ENCODE measurements around the gene LYRM4.
A peak's percentile ranks its signal among the peaks of the same experiment; 100 is the strongest.
"Not testable (repeated sequence)": the region's sequence is repeated elsewhere in the genome, so short reads cannot be mapped to it uniquely, and the experiment has no call there.

LYRM4 gene

GRCh38 chr6:5139828-5140771 is 120.7 kb downstream of the LYRM4 start:
- DNase-seq: no peak

GRCh38 chr6:5138995-5139827 is 121.5 kb downstream of the LYRM4 start:
- no peak for DNase-seq

DNA sequence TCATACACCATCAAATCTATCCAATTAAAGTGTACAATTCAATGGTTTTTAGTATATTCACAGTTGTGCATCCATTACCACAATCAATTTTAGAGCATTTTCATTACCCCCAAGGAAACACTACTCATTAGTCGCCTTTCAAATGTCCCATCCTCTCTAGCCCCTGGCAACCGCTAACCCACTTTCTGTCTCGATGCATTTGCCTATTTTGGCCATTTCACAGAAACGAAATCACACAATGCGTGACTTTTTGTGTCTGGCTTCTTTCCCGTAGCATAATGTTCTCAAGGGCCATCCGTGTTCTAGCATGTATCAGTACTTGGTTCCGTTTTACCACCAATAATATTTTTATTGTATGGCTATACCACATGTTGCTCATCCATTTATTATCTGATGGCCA is 123.9 kb downstream of the LYRM4 start:
- DNase-seq: no peak

DNA sequence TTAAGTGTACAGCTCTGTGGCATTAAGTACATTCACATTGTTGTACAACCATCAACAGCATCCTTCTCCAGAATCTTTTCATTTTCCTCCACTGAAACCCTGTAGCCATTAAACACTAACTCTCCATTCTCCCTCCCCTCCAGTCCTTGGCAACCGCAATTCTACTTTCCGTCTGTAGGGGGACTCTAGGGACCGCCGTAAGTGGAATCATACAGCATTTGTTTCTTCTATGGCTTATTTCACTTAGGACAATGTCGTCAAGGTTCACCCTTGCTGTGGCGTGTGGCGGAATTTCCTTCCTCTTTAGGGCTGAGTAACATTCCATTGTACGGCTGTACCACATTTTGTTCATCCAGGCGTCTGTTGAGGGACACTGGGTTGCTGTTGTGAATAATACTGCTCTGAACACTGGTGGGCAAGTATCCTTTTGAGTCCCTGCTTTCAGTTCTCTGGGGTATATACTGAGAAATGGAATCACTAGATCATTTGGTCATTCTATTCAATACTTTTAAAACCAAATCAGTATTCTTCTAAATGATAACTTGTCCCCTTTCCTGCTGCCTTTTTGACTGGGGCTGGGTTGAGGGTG is 124.9 kb downstream of the LYRM4 start:
- DNase-seq: peak; percentile 26

DNA sequence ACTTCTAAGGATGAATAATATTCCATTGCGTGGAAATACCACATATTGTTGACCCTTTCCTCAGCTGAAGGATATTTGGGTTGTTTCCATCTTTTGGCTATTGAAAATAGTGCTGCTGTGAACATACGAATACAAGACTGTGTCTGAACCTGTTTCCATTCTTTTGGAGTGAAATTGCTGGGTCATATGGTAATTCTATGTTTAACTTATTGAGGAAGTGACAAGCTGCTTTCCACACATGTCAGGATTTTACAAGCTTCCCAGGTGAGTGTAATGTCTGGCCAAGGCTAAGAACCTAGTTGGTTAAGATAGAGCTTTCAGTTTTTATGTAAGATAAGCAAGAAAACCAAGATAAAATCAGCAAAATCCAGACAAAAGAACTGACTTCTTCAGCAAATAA is 126.8 kb downstream of the LYRM4 start:
- no peak for DNase-seq

DNA sequence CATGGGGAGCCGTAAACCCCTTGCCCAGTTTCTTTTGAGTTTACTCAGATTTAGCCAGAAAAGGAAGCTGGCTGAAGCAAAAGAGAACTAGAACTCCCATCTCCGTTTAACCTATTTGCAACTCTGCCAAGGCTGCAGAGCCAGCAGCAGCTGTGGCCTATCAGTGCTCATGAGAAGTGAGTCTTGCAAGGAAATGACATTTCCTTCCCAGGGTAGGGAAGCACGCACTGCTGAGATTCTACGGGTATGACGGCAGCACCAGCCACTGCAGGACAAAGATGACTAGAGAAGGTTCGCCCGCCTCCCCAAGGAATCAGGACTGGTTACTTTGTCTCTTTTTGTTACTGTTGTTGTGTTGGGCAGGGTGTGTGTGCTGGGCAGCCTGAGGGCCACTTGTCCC is 128.0 kb downstream of the LYRM4 start:
- DNase-seq: no peak

- no peak for DNase-seq
These were observed 130.4 kb downstream of the LYRM4 start for GRCh38 chr6:5130135-5130866.

DNA sequence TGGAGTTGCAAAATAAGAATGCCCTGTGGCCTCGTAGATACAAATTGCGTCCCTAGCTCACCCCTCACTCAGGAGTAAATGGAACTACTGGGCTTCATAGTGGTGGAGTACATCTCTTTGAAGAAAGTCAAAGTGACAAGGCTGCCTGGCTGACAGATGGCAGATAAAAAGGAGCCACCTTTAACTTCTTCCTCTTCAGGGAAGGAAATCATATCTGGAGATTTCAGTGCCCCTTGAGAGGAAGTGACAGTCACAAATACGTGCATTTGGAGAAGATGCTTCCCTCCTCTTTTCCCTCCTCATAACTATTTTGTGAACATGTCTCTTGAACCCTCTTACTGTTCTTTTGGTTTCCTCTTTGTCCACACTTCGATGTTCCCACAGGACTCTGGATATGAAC is 132.4 kb downstream of the LYRM4 start:
- no peak for DNase-seq

DNA sequence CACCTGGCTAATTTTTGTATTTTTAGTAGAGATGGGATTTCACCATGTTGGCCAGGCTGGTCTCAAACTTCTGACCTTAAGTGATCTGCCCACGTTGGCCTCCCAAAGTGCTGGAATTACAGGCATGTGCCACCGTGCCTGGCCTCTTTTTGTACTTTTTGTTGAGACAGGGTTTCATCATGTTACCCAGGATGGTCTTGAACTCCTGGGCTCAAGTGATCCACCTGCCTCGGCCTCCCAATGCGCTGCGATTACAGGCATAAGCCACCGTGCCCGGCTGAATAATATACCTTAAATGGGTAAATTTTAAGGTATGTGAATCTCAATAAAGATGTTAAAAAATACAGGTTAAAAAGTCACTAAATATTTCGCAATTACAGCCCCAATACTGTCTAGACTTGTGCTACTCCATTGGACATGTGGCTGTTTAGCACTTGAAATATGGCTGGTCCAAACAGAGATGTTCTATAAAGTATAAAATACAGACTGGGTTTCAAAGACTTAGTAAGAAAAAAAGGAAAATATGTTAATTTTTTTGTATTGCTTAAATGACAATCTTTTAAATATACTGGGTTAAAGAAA is 133.6 kb downstream of the LYRM4 start:
- no peak for DNase-seq

DNA sequence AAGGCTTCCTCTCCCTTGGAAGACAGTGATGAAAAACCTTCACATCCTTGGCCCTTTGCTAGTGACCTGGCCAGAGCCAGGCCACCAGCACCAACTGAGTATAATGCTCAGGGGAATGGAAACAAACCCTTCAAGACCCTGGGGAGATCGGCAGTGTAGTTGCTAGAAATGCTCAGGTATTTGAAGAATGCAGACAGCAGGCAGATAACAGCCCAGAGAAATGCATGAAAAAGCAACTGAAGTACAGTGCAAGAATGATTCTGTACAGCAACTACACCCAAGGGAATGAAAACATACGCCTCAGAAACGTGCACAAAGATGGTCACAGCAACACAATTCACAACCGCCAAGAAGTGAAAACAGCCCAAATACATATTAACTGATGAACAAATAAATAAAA is 134.5 kb downstream of the LYRM4 start:
- DNase-seq: no peak

GRCh38 chr6:5125152-5126006 is 135.4 kb downstream of the LYRM4 start:
- DNase-seq: no peak

GRCh38 chr6:5124526-5124925 is 136.2 kb downstream of the LYRM4 start:
- no peak for DNase-seq

- no peak for DNase-seq
These were observed 137.2 kb downstream of the LYRM4 start for GRCh38 chr6:5123296-5124143.

GRCh38 chr6:5122504-5123112 is 138.1 kb downstream of the LYRM4 start:
- DNase-seq: no peak

DNA sequence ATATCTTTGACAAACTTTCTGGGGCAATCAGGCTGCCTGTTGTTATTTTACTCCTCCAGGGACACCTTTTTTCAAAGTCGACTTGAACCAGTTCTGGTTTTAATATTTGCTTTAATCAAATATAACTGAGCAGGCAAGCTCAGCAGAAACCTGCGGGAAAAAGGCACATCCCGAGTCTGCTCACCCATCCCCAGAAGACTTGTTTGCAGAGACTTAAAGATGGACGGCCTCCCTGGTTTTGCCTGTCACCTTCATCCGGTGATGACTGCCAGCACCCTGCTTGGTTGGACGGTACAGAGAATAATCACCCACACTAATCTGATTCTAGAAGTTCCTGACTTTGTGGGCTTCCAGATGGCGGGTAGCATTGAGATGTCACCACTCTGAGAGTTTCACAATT is 138.8 kb downstream of the LYRM4 start:
- no peak for DNase-seq

DNA sequence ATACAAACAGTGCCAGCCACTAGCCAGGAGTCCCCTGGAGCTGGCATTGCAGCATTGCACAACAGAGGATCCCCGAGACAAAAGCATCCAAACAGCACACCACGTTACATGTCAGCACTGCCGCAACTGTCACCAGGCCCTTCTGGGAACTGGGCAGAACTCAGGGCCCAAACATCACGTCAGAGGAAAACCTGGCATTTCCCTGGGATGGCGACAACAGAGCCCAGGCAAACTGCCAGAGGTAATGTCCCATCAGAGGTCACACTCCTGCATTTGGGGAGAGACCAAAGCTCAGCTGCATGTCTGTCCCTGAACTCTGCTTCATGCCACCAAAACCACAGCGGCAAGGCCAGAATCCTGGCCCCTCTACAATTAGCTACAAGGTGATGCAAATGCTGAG is 139.3 kb downstream of the LYRM4 start:
- DNase-seq: no peak

- not testable (repeated sequence) for DNase-seq
These were observed 140.2 kb downstream of the LYRM4 start for GRCh38 chr6:5120543-5120942.

DNA sequence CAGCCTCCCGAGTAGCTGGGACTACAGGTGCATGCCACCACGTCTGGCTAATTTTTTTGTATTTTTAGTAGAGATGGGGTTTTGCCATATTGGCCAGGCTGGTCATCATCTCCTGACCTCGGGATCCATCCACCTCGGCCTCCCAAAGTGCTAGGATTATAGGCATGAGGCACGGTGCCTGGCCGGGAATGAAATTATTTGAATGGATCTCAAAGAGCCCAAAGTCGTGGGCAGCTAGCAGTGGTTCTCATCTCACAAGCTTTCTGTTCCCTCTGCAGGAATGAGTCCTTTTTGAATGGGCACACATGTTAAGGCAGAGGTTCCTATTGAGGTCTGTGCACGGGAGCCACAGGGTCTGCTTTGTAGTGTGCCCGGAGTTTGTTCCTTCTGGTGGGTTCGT is 140.7 kb downstream of the LYRM4 start:
- no peak for DNase-seq

DNA sequence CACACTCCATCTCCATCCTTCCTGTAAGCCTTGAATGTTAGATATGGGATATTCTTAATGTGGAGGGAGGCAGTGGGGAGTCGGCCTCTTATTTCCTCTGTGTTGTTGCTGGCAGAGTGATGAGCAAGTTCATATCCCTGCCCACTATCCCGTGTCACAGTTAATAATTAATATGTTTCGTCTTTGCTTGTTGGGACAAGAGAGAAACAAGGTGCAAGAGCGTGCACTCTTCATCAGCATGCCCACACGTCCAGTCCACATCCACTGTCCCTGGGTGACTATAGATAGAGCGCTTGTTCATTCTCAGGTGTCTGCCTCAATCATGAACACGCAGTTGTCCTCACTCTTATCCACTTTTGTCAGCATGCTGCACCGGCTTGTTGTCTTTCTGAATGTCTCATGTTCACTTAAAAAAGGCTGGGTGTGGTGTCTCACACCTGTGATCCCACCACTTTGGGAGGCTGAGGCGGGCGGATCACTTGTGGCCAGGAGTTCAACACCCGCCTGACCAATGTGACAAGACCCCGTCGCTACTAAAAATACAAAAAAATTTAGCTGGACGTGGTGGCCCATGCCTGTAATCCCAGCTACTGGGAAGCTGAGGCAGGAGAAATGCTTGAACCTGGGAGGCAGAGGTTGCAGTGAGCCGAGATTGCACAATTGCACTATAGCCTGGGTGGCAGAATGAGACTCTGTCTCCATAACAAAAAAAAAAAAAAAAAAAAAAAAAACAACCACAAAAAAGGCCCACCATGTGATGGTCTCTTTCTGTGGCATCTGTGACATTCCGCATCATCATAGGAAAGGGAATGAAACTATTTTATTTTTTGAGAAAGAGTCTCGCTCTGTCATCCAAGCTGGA is 141.4 kb downstream of the LYRM4 start:
- no peak for DNase-seq

Measured in stimulated activated CD4-positive, alpha-beta T cell treated with anti-CD3 and anti-CD28 coated beads, Interleukin-4, amount 100 ng/mL, for 1 hour (primary cell).